Measurements from ENCODE around the gene VEZF1. TPM values are rescaled to one million over a fixed set of nuclear protein-coding genes. Genes with fewer than 3 reads are reported as not detected.

VEZF1 gene
- total RNA-seq, 1 experiment from 2014 or later, result 52.1 TPM

GRCh38 chr17:58019039-58019438, 31.0 kb upstream of the VEZF1 start:
- Histone ChIP-seq H3K9me3 (no peaks in the 10 kb centered on the region), H3K27me3 (replicated peaks; ENCODE audit: control insufficient read depth, insufficient read depth, low read length) (no peaks in the 10 kb centered on the region), H3K4me3 (ENCODE audit: low read depth, low read length) (no peak overlapping the region), H3K36me3 (ENCODE audit: control insufficient read depth, insufficient read depth, low read length) (no peaks in the 10 kb centered on the region), H3K4me1 (peaks cover 27% of the 10 kb centered on the region)
- H3K4me1 Mint-ChIP-seq (ENCODE audit: low read depth, unreplicated experiment), result peaks cover 19% of the 10 kb centered on the region
- BruUV-seq (replicated peaks), result no TSS peak
- H3K27me3 Mint-ChIP-seq (ENCODE audit: insufficient read depth, unreplicated experiment), result no peaks in the 10 kb centered on the region
- no peak for DNase-seq
- H3K36me3 Mint-ChIP-seq (ENCODE audit: insufficient read depth, unreplicated experiment), result peaks cover 8% of the 10 kb centered on the region
- no peak overlapping the region for H3K4me3 Mint-ChIP-seq (ENCODE audit: unreplicated experiment)
- H3K27ac Mint-ChIP-seq (ENCODE audit: unreplicated experiment), result no peak overlapping the region
- intact Hi-C loops (cut with micrococcal nuclease; ENCODE audit: unreplicated experiment), result no loop called here
- ChIA-PET CTCF (no interaction called here), POLR2A (interaction anchor here (1.2 to 1.5 kb wide), 2 partner anchors 12 to 64 kb away, joined by 10 to 11 read pairs; partner anchors contain the start of genes DYNLL2 and SRSF1)
- no peak for TF ChIP-seq CTCF (IDR thresholded peaks at IDR 0.05; ENCODE audit: insufficient read depth in 1 of 2, low read depth in 1 of 2, low read length in 1 of 2, severe bottlenecking in 1 of 2, unreplicated experiment in 1 of 2)
- H3K9me3 Mint-ChIP-seq (ENCODE audit: unreplicated experiment), result no peaks in the 10 kb centered on the region

GRCh38 chr17:58010067-58010799, 22.2 kb upstream of the VEZF1 start:
- no peaks in the 10 kb centered on the region for H3K27me3 Mint-ChIP-seq (ENCODE audit: insufficient read depth, unreplicated experiment)
- peaks cover 33% of the 10 kb centered on the region for H3K36me3 Mint-ChIP-seq (ENCODE audit: insufficient read depth, unreplicated experiment)
- no peaks in the 10 kb centered on the region for H3K9me3 Mint-ChIP-seq (ENCODE audit: unreplicated experiment)
- intact Hi-C loops (cut with micrococcal nuclease; ENCODE audit: unreplicated experiment), result no loop called here
- no peak for TF ChIP-seq CTCF (IDR thresholded peaks at IDR 0.05; ENCODE audit: insufficient read depth in 1 of 2, low read depth in 1 of 2, low read length in 1 of 2, severe bottlenecking in 1 of 2, unreplicated experiment in 1 of 2)
- H3K4me3 Mint-ChIP-seq (ENCODE audit: unreplicated experiment), result no peak overlapping the region
- no peak for DNase-seq
- Histone ChIP-seq H3K27me3 (replicated peaks; ENCODE audit: control insufficient read depth, insufficient read depth, low read length) (no peaks in the 10 kb centered on the region), H3K4me3 (ENCODE audit: low read depth, low read length) (no peak overlapping the region), H3K4me1 (peaks cover 9% of the 10 kb centered on the region), H3K9me3 (no peaks in the 10 kb centered on the region), H3K36me3 (ENCODE audit: control insufficient read depth, insufficient read depth, low read length) (no peaks in the 10 kb centered on the region)
- no TSS peak for BruUV-seq (replicated peaks)
- no peak overlapping the region for H3K27ac Mint-ChIP-seq (ENCODE audit: unreplicated experiment)
- ChIA-PET CTCF (interaction anchor here (1.0 kb wide), 1 partner anchor 72 kb away, joined by 3 read pairs; no protein-coding TSS in a partner anchor), POLR2A (no interaction called here)
- H3K4me1 Mint-ChIP-seq (ENCODE audit: low read depth, unreplicated experiment), result peaks cover 12% of the 10 kb centered on the region

GRCh38 chr17:58007781-58008706, 20.0 kb upstream of the VEZF1 start:
- H3K4me1 ChIP-seq, result peaks cover 24% of the 10 kb centered on the region
- ChIA-PET CTCF (interaction anchor here (0.5 to 1.3 kb wide), 7 partner anchors 12 to 176 kb away, joined by 3 to 8 read pairs (median 5); partner anchors contain the start of genes DYNLL2 and MRPS23), POLR2A (interaction anchor here (0.5 to 2.8 kb wide), 19 partner anchors 9 to 919 kb away, joined by 3 to 59 read pairs (median 4); partner anchors contain the start of genes DYNLL2 and MRPS23)
- H3K36me3 Mint-ChIP-seq (ENCODE audit: insufficient read depth, unreplicated experiment), result peaks cover 55% of the 10 kb centered on the region
- no peaks in the 10 kb centered on the region for H3K9me3 Mint-ChIP-seq (ENCODE audit: unreplicated experiment)
- TF ChIP-seq CTCF (IDR thresholded peaks at IDR 0.05; ENCODE audit: insufficient read depth in 1 of 2, low read depth in 1 of 2, low read length in 1 of 2, severe bottlenecking in 1 of 2, unreplicated experiment in 1 of 2), result no peak
- H3K4me3 Mint-ChIP-seq (ENCODE audit: unreplicated experiment), result peak overlapping the region; percentile 97
- TSS peak; percentile 79 for BruUV-seq (replicated peaks)
- no peaks in the 10 kb centered on the region for H3K9me3 ChIP-seq
- H3K4me1 Mint-ChIP-seq (ENCODE audit: low read depth, unreplicated experiment), result peaks cover 27% of the 10 kb centered on the region
- intact Hi-C loops (cut with micrococcal nuclease; ENCODE audit: unreplicated experiment), result loop anchor here (1.0 kb wide), 2 partner anchors 15 to 76 kb away; no protein-coding TSS in a partner anchor
- H3K4me3 ChIP-seq (ENCODE audit: low read depth, low read length), result peak overlapping the region; percentile 85
- H3K27ac Mint-ChIP-seq (ENCODE audit: unreplicated experiment), result peak overlapping the region; percentile 100
- H3K36me3 ChIP-seq (ENCODE audit: control insufficient read depth, insufficient read depth, low read length), result 0 out of 2 replicates have a peak, but pooled peaks cover 2% of the 10 kb centered on the region
- H3K27me3 Mint-ChIP-seq (ENCODE audit: insufficient read depth, unreplicated experiment), result no peaks in the 10 kb centered on the region
- no peaks in the 10 kb centered on the region for H3K27me3 ChIP-seq (replicated peaks; ENCODE audit: control insufficient read depth, insufficient read depth, low read length)
- peak in 1 of 2 experiments; percentile 41 for DNase-seq
